ENCODE measurements around the gene SPATA17. TPM values are rescaled to one million over a fixed set of nuclear protein-coding genes. Genes with fewer than 3 reads are reported as not detected.

The SPATA17 gene
- polyA plus RNA-seq, 1 donor (not counting 4 experiments of a cell fraction or from before 2014, with no cell fraction given) = 1.8 TPM

GRCh38 chr1:217614200-217614712, 16.9 kb upstream of the SPATA17 start:
- H3K4me3 ChIP-seq (ENCODE audit: control insufficient read depth in 2 of 3, extremely low read depth in 1 of 3, insufficient read depth in 2 of 3, low read depth in 1 of 3, low read length in 3 of 3) = no peak overlapping the region
- H3K9me1 ChIP-seq (ENCODE audit: control insufficient read depth, extremely low read depth, insufficient read depth, low read length) = no peaks in the 10 kb centered on the region
- TF ChIP-seq CTCF (optimal IDR thresholded peaks at IDR 0.05 in 1 of 3, IDR thresholded peaks at IDR 0.05 in 1 of 3, conservative IDR thresholded peaks at IDR 0.05 in 1 of 3; ENCODE audit: extremely low read depth in 1 of 3, insufficient read depth in 2 of 3, low read length in 3 of 3) (no peak), EZH2 (IDR thresholded peaks at IDR 0.05; ENCODE audit: low read length) (no peak)
- dilution Hi-C loops (cut with MboI; ENCODE audit: extremely low pct_ligation_motif_present, low sequenced_read_pairs) = no loop called here
- no peaks in the 10 kb centered on the region for H4K20me1 ChIP-seq (ENCODE audit: control insufficient read depth, extremely low read depth, insufficient read depth, low read length)
- FAIRE-seq (peak; percentile 46), DNase-seq (ENCODE audit: low read depth, low spot score) (no peak)
- H3K36me3 ChIP-seq (ENCODE audit: control insufficient read depth in 2 of 2, extremely low read depth in 1 of 2, insufficient read depth in 2 of 2, low read length in 2 of 2) = peaks cover 4 to 5% of the 10 kb centered on the region in 2 experiments
- H3K27ac ChIP-seq (ENCODE audit: control insufficient read depth, insufficient read depth, low read length) = no peak overlapping the region
- no peak overlapping the region for H3K9ac ChIP-seq (ENCODE audit: control insufficient read depth, extremely low read depth, insufficient read depth, low read length)
- no peaks in the 10 kb centered on the region for H3K27me3 ChIP-seq (ENCODE audit: control insufficient read depth, extremely low read depth, insufficient read depth, low read length)
- no peaks in the 10 kb centered on the region for H3K4me1 ChIP-seq (ENCODE audit: control insufficient read depth, extremely low read depth, insufficient read depth, low read length)
- peaks cover 20% of the 10 kb centered on the region for H3K79me2 ChIP-seq (ENCODE audit: control insufficient read depth, insufficient read depth, low read length)
- no peak overlapping the region for H3K4me2 ChIP-seq (ENCODE audit: control insufficient read depth, extremely low read depth, insufficient read depth, low read depth, low read length)
- H3K9me3 ChIP-seq (ENCODE audit: control insufficient read depth, low read depth, low read length) = no peaks in the 10 kb centered on the region
- no peak overlapping the region for H2AFZ ChIP-seq (ENCODE audit: control insufficient read depth, low read length)

GRCh38 chr1:217617126-217617525, 14.0 kb upstream of the SPATA17 start:
- Histone ChIP-seq H3K4me3 (ENCODE audit: control insufficient read depth in 2 of 3, extremely low read depth in 1 of 3, insufficient read depth in 2 of 3, low read depth in 1 of 3, low read length in 3 of 3) (no peak overlapping the region), H3K4me2 (ENCODE audit: control insufficient read depth, extremely low read depth, insufficient read depth, low read depth, low read length) (no peak overlapping the region), H2AFZ (ENCODE audit: control insufficient read depth, low read length) (no peak overlapping the region), H3K9me1 (ENCODE audit: control insufficient read depth, extremely low read depth, insufficient read depth, low read length) (no peaks in the 10 kb centered on the region), H3K27ac (ENCODE audit: control insufficient read depth, insufficient read depth, low read length) (no peak overlapping the region), H3K79me2 (ENCODE audit: control insufficient read depth, insufficient read depth, low read length) (peaks cover 35% of the 10 kb centered on the region), H3K9ac (ENCODE audit: control insufficient read depth, extremely low read depth, insufficient read depth, low read length) (no peak overlapping the region), H4K20me1 (ENCODE audit: control insufficient read depth, extremely low read depth, insufficient read depth, low read length) (no peaks in the 10 kb centered on the region), H3K36me3 (ENCODE audit: control insufficient read depth in 2 of 2, extremely low read depth in 1 of 2, insufficient read depth in 2 of 2, low read length in 2 of 2) (peaks cover 2 to 3% of the 10 kb centered on the region in 2 experiments), H3K27me3 (ENCODE audit: control insufficient read depth, extremely low read depth, insufficient read depth, low read length) (no peaks in the 10 kb centered on the region), H3K4me1 (ENCODE audit: control insufficient read depth, extremely low read depth, insufficient read depth, low read length) (no peaks in the 10 kb centered on the region), H3K9me3 (ENCODE audit: control insufficient read depth, low read depth, low read length) (no peaks in the 10 kb centered on the region)
- FAIRE-seq (no peak), DNase-seq (ENCODE audit: low read depth, low spot score) (no peak)
- no peak for TF ChIP-seq CTCF (optimal IDR thresholded peaks at IDR 0.05 in 1 of 3, IDR thresholded peaks at IDR 0.05 in 1 of 3, conservative IDR thresholded peaks at IDR 0.05 in 1 of 3; ENCODE audit: extremely low read depth in 1 of 3, insufficient read depth in 2 of 3, low read length in 3 of 3)
- TF ChIP-seq EZH2 (IDR thresholded peaks at IDR 0.05; ENCODE audit: low read length) = no peak
- dilution Hi-C loops (cut with MboI; ENCODE audit: extremely low pct_ligation_motif_present, low sequenced_read_pairs) = no loop called here
